Suppressor macrophage treated with lipopolysaccharide for 4 hours (primary cell): ENCODE measurements around the gene RHOT2.

Source experiments
- DNase-seq: peaks from one replicate; pipeline ENCODE4 v3.0.0-alpha.2; 2020

The RHOT2 gene

GRCh38 chr16:671353-672131, 3.6 kb downstream of the RHOT2 start:
- no peak for DNase-seq

GRCh38 chr16:672371-672770, 4.4 kb downstream of the RHOT2 start:
- no peak for DNase-seq

- no peak for DNase-seq
Observed at GRCh38 chr16:672851-673250, 4.9 kb downstream of the RHOT2 start.

GRCh38 chr16:673399-673991, 5.6 kb downstream of the RHOT2 start:
- no peak for DNase-seq

GRCh38 chr16:674214-674881, 6.4 kb downstream of the RHOT2 start:
- DNase-seq: no peak

- peak; percentile 20 for DNase-seq
Observed at GRCh38 chr16:674968-675883, 7.3 kb downstream of the RHOT2 start, which contains the start of gene RHBDL1. Gene RHBDL1, plus strand, starts transcription at chr16:675671. Its CDS starts 120 bp downstream, at chr16:675791.

- no peak for DNase-seq
Observed at GRCh38 chr16:675884-676564, 8.1 kb downstream of the RHOT2 start.

- no peak for DNase-seq
Observed at GRCh38 chr16:676565-676902, 8.6 kb downstream of the RHOT2 start.

GRCh38 chr16:676913-677312, 9.0 kb downstream of the RHOT2 start:
- no peak for DNase-seq

- DNase-seq: no peak
Observed at GRCh38 chr16:677316-678190, 9.6 kb downstream of the RHOT2 start.

GRCh38 chr16:678209-678857, 10.4 kb downstream of the RHOT2 start:
- DNase-seq: no peak

GRCh38 chr16:678858-679813, 11.2 kb downstream of the RHOT2 start:
- DNase-seq: peak; percentile 45

- DNase-seq: peak; percentile 94
Observed at GRCh38 chr16:679814-680624, 12.1 kb downstream of the RHOT2 start, which contains the start of gene STUB1. Gene STUB1, plus strand, starts transcription at chr16:680410. Its CDS starts 116 bp downstream, at chr16:680526.

GRCh38 chr16:680625-680945, 12.7 kb downstream of the RHOT2 start:
- DNase-seq: no peak

- peak; percentile 49 for DNase-seq
Observed at GRCh38 chr16:680967-681745, 13.2 kb downstream of the RHOT2 start.

- no peak for DNase-seq
Observed at GRCh38 chr16:681746-682427, 14.0 kb downstream of the RHOT2 start.
